Measurements from ENCODE around the gene DPYD.

DNA sequence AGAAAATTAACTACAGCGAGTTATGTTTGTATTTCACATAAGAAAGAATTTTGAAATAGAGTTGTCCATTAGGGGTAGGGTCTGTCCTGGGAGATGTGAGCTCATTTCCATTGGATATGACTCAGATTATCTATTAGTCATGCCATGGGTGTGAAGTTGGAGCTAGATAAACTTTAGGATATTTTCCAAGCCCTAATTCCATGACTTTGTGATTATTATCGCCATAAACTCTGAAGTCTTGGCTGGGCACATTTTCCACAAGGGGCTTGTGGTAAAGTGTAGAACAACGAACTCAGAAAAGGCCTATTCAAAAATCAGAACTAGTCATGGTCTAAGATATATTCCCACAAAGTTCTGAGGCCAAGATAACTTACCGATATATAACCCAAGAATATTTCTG is 396.6 kb downstream of the DPYD start:
- TF ChIP-seq POLR2A (IDR thresholded peaks at IDR 0.05; ENCODE audit: low read depth, low read length): no peak
- no peak for TF ChIP-seq POLR2AphosphoS5 (IDR thresholded peaks at IDR 0.05; ENCODE audit: low read depth, low read length)
